ENCODE measurements around the gene LRIT2.
A peak's percentile ranks its signal among the peaks of the same experiment; 100 is the strongest.

Gene LRIT2

DNA sequence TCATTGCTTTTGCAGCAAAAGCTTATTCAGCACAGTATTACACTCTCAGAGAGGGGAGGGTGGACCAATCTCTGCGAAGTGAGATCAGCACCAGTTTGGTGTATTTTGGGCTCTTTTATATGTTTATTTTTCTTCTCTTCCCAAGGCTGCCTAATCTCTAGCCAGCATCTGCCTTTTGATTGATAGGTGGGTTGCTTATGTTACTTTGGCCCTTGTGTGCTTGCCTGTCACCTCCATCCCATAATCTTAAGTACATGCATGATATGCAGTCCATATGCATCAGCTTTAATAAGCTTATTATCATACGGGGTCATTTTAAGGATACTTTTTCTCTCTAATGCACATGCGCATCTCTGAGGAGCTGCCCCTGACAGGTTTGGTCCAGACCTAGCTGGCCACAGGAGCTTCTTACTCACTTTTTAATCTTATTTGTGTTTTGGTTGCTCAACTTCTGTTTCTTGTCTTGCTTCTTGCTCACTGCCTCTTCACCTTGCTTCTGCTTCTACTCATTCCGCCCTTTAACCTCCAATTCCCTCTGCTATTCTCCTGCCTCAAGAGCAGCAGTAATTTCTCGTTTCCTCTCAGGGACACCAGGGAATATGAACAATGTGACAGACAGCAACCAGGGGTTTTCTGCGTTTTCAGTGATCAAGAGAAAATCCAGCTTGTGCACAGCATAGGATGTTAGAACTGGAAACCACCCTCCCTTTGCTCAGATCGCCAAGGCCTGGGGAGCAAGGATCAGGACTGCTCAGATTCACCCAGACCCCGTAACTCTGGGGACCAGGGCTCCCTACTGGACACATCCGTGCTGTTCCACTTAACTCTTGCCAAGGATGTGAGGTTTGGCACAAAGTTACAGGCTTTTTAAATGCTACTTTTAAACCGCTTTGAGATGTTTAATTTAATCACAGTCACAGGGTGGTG lies 29.5 kb upstream of the LRIT2 start:
- no peak for ATAC-seq
- DNase-seq = no peak
- H3K4me3 Mint-ChIP-seq = no peak overlapping the region
- no peaks in the 10 kb centered on the region for H3K9me3 Mint-ChIP-seq
- H3K4me1 Mint-ChIP-seq = peaks cover 8% of the 10 kb centered on the region
- H3K27me3 Mint-ChIP-seq = peaks cover 27% of the 10 kb centered on the region
- no peak overlapping the region for H3K27ac Mint-ChIP-seq

DNA sequence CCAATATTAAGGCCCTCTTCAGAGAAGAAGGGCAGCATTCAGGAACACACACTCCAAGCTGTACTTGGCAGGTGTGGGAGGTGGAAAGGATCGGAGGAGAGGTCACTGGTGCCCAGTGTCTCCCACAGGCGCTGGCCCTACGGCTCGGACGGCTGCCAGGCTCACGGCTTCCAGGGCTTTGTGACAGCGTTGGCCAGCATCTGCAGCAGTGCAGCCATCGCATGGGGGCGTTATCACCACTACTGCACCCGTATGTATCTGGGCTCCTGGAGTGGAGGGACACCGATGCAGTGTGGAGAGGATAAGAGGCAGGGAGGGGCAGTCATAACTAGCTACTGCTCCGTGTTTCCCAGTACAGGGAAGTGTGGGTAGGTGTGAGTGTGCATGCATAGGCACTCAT lies 23.4 kb upstream of the LRIT2 start:
- no peaks in the 10 kb centered on the region for H3K4me1 Mint-ChIP-seq
- ATAC-seq = no peak
- no peak overlapping the region for H3K4me3 Mint-ChIP-seq
- DNase-seq = no peak
- H3K27me3 Mint-ChIP-seq = peaks cover 14% of the 10 kb centered on the region
- peak overlapping the region in 1 of 2 donors; percentile 55 for H3K27ac Mint-ChIP-seq
- H3K9me3 Mint-ChIP-seq = no peaks in the 10 kb centered on the region

DNA sequence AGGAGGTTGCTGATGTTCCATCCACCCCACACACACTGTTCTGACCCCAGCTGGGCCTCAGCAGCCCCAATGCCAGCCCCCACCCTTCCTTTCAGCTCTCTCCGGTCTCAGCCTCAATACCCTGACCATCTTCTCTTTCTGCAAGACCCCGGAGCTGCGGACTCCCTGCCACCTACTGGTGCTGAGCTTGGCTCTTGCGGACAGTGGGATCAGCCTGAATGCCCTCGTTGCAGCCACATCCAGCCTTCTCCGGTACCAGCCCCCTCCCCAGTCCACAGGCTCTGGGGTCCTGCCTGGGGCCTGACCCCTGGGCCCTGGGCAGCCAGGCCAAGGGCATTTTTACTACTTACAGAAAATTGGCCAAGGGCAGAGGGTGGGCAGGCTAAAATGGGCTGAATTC lies 22.2 kb upstream of the LRIT2 start:
- Mint-ChIP-seq H3K27me3 (peaks cover 13% of the 10 kb centered on the region), H3K27ac (no peak overlapping the region), H3K9me3 (no peaks in the 10 kb centered on the region), H3K4me3 (no peak overlapping the region), H3K4me1 (no peaks in the 10 kb centered on the region)
- ATAC-seq (no peak), DNase-seq (no peak)

DNA sequence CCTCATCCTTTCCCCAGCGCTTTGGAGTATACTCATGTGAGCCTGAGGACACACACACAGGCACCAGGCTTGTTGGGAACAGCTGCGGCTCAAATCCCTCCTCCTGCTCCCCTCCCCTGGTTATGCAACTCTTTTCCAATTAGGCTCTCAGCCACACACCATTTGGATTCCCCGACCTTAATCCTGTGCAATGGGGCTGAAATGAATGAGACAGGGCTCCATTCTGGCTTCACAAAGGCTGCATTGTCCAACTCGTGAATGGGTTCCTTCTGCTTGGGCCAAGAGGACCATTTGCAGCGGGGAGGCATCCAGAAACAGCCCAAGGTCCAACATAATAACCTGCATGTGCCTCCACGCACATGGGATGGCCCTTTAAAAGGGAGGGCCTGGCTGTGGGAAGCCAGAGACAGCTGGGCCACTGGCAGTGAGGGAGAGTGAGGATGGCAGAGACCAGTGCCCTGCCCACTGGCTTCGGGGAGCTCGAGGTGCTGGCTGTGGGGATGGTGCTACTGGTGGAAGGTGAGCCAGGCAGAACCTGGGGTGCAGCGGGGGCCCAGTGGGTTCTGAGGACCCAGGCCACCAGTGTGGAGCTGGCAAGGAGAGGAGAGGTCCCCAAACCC lies 19.4 kb upstream of the LRIT2 start, which contains the start of gene RGR:
RGR (plus strand) TSS at position 403 of the 620 bp plus-strand sequence; CDS start at position 441, 38 bp downstream.
- Mint-ChIP-seq H3K27ac (peak within 1 kb of the TSS in 1 of 2 donors; percentile 87), H3K4me1 (no peaks in the 10 kb centered on the region), H3K27me3 (peaks cover 18% of the 10 kb centered on the region), H3K9me3 (no peaks in the 10 kb centered on the region), H3K4me3 (no peak within 1 kb of the TSS)
- ATAC-seq (no peak), DNase-seq (no peak)

DNA sequence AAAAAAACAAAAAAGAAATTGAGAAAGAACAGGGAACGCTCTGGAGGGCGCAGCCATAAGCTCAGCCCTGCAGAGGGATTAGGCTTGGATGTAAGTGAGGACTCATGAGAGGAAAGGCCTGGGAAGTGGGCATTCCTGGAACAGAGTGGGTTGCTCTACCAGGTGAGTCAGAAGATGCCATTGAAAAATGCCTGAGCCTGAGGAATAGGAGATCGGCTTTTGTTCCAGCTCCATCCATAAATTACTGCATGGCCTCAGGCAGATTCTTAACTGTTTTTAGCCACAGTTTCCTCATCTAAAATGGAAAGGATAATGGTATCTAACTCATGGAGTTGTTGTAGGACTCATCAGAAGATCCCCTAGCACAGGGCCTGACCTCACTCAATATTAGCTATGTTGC lies 18.4 kb upstream of the LRIT2 start:
- no peaks in the 10 kb centered on the region for H3K9me3 Mint-ChIP-seq
- DNase-seq = no peak
- H3K4me1 Mint-ChIP-seq = no peaks in the 10 kb centered on the region
- peaks cover 17% of the 10 kb centered on the region for H3K27me3 Mint-ChIP-seq
- no peak overlapping the region for H3K4me3 Mint-ChIP-seq
- no peak overlapping the region for H3K27ac Mint-ChIP-seq
- no peak for ATAC-seq

DNA sequence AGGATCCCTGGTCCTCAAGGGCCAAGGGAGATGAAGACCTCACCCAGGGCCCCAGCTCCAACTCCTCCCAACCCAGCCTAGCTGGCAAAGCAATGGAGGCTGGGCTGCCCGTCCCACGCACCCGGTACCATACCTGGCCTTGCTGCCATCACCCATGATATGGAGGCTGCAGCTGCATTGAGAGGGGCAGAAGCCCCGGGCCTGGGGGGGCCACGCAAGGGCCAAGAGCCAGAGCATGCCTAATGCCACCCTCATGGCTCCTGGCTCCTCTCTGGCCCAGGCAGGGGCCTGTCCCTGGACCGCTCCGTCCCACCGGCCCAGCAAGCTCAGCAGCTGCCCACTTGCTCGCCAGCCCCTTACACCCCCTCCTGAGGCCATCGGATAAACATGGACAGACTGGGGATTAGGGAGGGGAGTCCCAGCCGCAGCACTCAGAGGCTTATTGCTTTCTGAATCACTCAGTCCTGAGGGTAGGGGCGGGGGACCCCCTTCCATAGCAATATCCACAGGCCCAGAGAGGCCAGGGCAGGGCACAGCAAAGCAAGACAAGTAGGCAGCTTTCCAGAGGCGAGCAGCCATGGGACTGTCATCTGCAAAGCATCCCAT lies 15.9 kb upstream of the LRIT2 start, which contains the start of gene LRIT1:
LRIT1 (minus strand) TSS at position 362 of the 606 bp plus-strand sequence; CDS start at position 255, 107 bp downstream.
- H3K4me3 Mint-ChIP-seq = no peak within 1 kb of the TSS
- no peaks in the 10 kb centered on the region for H3K9me3 Mint-ChIP-seq
- no peak for ATAC-seq
- peaks cover 28% of the 10 kb centered on the region for H3K27me3 Mint-ChIP-seq
- H3K27ac Mint-ChIP-seq = no peak within 1 kb of the TSS
- DNase-seq = no peak
- no peaks in the 10 kb centered on the region for H3K4me1 Mint-ChIP-seq

DNA sequence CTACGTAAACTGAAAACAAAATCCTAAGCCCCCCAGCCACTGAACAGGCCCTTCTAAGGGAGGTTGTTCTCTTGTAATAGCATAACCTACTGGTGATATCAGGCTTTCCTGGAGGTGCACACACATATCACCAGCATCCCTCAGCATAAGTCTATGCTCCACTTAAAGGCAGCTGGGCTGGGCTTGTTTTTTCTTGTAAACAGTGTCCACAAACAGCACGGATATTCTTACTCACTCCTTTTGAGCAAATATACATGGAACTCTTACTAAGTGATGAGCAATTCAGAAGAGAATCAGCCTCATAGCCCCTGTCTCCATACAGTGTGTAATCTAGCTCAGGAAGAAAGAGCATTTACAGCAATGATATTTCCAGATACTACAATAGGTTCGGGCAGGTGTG lies 13.6 kb upstream of the LRIT2 start:
- peaks cover 22% of the 10 kb centered on the region for H3K27me3 Mint-ChIP-seq
- no peak overlapping the region for H3K27ac Mint-ChIP-seq
- no peaks in the 10 kb centered on the region for H3K9me3 Mint-ChIP-seq
- H3K4me3 Mint-ChIP-seq = no peak overlapping the region
- DNase-seq (no peak), ATAC-seq (no peak)
- no peaks in the 10 kb centered on the region for H3K4me1 Mint-ChIP-seq

DNA sequence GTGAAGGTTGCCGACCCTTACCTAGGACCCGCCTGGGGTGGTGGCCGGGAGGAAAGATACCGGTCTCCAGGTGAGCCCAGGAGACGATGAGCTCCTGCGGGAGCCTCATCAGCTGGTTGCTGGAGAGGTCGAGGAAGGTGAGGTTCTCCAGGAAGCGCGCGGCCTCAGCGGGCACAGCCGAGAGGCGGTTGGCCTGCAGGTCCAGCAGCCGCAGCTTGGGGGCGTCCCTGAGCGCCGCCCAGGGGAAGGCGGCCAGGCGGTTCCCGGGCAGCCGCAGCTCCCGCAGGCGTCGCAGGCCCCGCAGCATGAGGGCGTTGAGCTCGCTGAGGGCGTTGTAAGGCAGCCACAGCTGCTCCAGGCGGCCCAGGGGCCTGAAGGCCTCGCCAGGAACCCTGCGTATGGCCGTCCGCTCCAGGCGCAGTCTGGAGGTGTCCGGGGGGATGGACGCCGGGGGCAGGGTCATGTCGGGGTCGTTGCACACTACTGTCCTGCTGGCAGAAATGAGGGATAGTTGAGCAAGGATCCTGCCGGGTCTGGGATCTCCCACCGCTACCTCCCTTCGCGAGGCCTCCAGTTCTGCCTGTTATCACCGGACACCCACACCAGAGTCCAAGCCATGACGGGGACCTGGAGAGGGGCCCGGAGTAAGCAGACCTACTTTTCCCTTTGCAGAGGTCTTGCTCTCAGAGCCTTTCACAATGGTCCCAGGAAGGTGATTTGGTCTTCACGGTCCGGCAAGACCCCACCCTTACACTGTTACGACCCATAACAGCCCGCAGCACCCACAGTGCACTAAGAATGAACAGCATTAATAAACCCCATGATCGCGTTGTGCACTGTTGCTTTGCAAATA lies 12.1 kb upstream of the LRIT2 start:
- Mint-ChIP-seq H3K27me3 (peaks cover 22% of the 10 kb centered on the region), H3K4me1 (no peaks in the 10 kb centered on the region), H3K27ac (no peak overlapping the region), H3K9me3 (no peaks in the 10 kb centered on the region), H3K4me3 (no peak overlapping the region)
- peak; percentile 27 for ATAC-seq
- DNase-seq = no peak

DNA sequence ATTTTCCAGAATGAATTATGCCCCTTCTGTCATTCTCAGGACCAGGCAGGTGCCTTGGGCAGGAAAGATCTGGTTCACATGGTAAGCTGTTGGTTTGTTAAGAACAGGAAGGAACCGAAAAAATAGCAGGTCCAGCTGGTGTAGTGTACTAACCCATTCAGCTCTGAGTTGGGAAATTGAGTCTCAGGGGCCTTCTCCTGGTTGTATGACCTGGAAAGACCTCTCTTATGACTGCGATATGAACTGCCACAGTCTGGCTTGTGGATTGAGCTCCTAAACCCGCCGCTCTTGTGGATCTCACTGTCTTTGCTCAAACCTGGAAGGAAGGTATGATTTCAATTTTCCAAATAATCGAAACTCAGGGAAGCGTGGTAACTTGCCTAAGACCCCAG lies 11.5 kb upstream of the LRIT2 start:
- H3K27ac Mint-ChIP-seq = no peak overlapping the region
- DNase-seq (no peak), ATAC-seq (no peak)
- H3K4me1 Mint-ChIP-seq = no peaks in the 10 kb centered on the region
- H3K4me3 Mint-ChIP-seq = no peak overlapping the region
- H3K9me3 Mint-ChIP-seq = no peaks in the 10 kb centered on the region
- H3K27me3 Mint-ChIP-seq = peaks cover 26% of the 10 kb centered on the region

DNA sequence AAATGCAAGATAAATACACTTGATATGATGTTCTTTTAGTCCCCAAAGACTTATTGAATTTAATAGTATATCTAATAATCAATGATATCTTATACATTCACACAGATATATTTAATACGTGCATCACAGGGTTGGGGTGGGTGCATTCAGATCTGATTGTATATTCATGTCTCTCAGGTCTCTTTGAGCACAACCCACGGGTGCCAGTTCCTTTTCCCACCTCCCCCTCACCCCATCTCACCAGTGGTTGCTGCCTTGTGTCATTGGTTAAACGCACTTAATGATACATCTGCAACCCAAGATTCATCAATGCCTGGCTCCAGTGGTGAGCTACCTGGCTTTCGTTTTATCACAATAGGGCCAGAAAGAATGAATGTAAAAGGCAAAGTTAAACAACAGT lies 9.8 kb upstream of the LRIT2 start:
- no peak overlapping the region for H3K27ac Mint-ChIP-seq
- no peak overlapping the region for H3K4me3 Mint-ChIP-seq
- ATAC-seq = no peak

DNA sequence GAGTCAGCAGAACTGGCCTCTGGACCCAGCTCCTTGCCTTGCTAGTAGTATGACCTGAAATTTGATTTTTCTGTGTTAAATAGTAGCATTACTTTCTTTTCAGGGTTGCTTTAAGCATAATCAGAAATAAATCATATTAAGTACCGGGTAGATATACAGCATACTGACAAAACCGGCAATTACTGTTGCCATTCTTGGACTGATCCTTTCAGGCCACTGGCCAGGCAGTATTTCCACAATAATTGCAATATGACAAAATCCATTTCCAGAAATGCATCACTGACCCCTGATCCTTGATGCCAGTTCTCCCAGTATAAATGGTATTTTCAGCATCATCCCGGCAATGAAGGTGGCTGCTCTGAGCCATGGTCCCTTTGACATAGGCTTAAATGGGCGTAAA lies 9.1 kb upstream of the LRIT2 start:
- Mint-ChIP-seq H3K9me3 (no peaks in the 10 kb centered on the region), H3K4me3 (no peak overlapping the region), H3K27ac (no peak overlapping the region), H3K4me1 (no peaks in the 10 kb centered on the region), H3K27me3 (peaks cover 30% of the 10 kb centered on the region)
- DNase-seq = no peak
- no peak for ATAC-seq

More for the DNA sequence above, 9.8 kb upstream of the LRIT2 start:
- Mint-ChIP-seq H3K9me3 (no peaks in the 10 kb centered on the region), H3K4me1 (no peaks in the 10 kb centered on the region), H3K27me3 (peaks cover 28% of the 10 kb centered on the region)
- no peak for DNase-seq

DNA sequence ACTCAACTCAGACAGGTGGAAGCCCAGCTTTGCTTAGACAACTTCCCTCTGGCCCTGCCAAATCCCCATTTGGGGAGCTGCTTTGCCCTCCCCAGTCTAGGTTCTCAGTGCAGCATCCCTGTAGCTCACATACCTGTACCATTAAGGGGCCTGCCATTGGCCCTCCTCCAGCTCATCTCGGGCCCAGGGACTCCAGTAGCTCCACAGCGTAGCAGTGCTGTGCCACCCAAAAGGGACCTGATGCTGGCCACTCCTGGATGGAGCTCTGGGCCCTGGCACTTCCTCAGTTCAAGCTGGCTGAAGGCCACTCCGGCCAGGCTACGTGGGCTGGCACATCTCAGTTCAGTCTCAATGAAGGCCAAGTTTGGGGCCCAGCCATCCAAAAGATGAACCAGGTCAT lies 8.6 kb upstream of the LRIT2 start:
- ATAC-seq = no peak
- Mint-ChIP-seq H3K27ac (no peak overlapping the region), H3K9me3 (no peaks in the 10 kb centered on the region), H3K27me3 (peaks cover 36% of the 10 kb centered on the region), H3K4me1 (no peaks in the 10 kb centered on the region), H3K4me3 (no peak overlapping the region)
- DNase-seq = no peak

DNA sequence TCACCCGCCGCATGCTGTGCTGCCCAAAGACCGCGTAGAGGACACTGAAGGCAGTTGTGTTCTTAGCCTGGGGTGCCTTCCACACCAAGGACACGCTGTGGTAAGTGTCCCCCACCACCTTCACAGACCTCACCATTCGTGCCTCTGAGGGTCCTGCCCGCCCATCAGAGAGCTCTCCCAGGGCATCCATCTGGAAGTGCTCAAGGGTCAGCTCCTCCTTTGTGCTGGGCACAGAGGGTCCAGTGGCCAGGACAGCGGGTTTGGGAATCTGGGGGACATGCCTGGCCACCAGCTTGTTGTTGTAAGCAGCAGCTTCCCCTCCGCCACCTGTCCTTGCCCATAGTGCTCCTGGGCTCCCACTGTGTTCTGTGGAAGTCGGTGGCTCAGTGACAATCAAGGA lies 7.0 kb upstream of the LRIT2 start:
- DNase-seq (no peak), ATAC-seq (peak; percentile 33)
- H3K4me3 Mint-ChIP-seq = no peak overlapping the region
- no peak overlapping the region for H3K27ac Mint-ChIP-seq
- peaks cover 45% of the 10 kb centered on the region for H3K27me3 Mint-ChIP-seq
- no peaks in the 10 kb centered on the region for H3K9me3 Mint-ChIP-seq
- no peaks in the 10 kb centered on the region for H3K4me1 Mint-ChIP-seq

DNA sequence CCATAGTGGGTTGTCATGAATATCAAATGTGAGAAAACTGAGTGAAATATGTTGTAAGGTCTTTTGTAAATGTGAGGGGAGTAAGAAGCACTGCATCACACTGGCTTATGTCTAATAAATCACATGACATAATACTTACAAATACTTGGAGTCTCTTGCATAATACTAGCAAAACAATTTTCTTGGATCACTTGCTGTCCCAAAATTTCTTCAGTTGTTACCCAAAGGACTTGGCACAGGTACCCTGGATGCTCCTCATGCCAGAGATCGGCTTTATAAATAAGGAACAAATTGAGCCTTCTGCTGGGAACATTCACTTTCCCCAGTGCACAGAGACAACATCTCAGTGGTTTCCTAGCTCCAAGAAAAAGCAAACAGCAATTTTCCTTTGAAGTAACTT lies 5.0 kb upstream of the LRIT2 start:
- DNase-seq = no peak
- H3K4me1 Mint-ChIP-seq = no peaks in the 10 kb centered on the region
- H3K27me3 Mint-ChIP-seq = peaks cover 50% of the 10 kb centered on the region
- H3K9me3 Mint-ChIP-seq = no peaks in the 10 kb centered on the region
- no peak overlapping the region for H3K27ac Mint-ChIP-seq
- no peak for ATAC-seq
- H3K4me3 Mint-ChIP-seq = no peak overlapping the region

DNA sequence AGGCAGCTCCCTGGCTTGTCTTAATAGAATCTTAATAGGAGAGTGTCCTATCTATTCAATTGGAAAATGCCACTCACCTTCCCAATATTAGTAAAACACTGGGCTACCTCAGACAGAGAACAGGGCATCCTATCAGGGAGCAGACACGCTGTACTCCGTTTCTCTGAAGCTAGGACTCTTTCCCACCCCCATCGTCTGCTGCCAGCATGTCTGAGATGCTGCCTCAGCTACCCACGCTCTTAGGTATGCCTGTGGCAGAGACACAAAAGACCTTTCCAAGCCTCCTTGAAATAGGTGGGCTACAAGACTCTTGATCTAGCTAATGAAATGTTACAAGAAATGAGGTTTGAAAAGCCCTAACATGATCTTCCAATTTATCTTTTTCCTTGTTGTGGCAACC lies 2.5 kb upstream of the LRIT2 start:
- ATAC-seq (no peak), DNase-seq (no peak)
- no peaks in the 10 kb centered on the region for H3K9me3 Mint-ChIP-seq
- H3K4me1 Mint-ChIP-seq = no peaks in the 10 kb centered on the region
- H3K4me3 Mint-ChIP-seq = no peak overlapping the region
- H3K27ac Mint-ChIP-seq = no peak overlapping the region
- peaks cover 64% of the 10 kb centered on the region for H3K27me3 Mint-ChIP-seq
